ENCODE results near the gene ITGAL. TPM values are rescaled to one million over a fixed set of nuclear protein-coding genes. Genes with fewer than 3 reads are reported as not detected.
A peak's percentile ranks its signal among the peaks of the same experiment; 100 is the strongest.

The ITGAL gene
- total and polyA plus RNA-seq, 2 of the 13 experiments (the other 11 are each of a cell fraction or from before 2014, with no cell fraction given): 0.86 to 1.2 TPM

DNA sequence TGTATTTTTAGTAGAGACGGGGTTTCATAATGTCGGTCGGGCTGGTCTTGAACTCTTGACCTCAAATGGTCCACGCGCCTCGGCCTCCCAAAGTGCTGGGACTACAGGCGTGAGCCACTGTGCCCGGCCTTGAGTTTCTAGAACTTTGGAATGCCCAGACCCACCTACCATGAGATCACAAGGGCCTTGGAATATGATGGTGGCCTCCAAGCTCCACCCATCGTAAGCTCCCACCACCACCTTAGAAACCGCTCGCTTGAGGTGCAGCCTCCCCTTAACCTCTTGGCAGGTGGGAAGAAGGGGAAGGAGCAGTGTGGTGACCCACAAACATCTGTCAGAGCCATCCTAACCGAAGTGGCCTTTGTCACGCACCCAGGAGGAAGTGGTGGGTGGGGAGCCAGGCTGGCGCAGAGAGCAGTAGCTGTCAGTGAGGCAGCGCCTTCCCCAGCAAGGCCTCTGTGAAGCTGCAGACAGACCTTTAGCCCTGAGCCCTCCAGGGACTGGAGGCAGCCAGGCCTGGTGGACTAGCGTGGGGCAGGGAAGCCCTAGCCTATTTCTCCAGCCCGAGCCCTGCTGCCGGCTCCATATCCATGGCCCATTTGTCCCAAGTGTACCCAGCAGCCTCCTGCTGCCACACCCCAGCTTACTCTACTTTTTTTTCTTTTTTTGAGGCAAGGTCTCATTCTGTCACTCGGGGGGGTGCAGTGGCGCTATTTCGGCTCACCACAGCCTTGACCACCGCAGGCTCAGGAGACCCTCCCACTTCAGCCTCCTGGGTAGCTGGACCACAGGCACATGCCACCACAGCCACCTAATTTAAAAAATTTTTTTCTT is 13.8 kb upstream of the ITGAL start (continued):
- TF ChIP-seq HNF1B (CRISPR knock-in tag; IDR thresholded peaks at IDR 0.05): peak; percentile 90
- TF ChIP-seq ZNF451 (CRISPR knock-in tag; IDR thresholded peaks at IDR 0.05): peak; percentile 83; the same call in 1 of the 2 replicates
- no peak for TF ChIP-seq TEAD2 (CRISPR knock-in tag; IDR thresholded peaks at IDR 0.05)
- TF ChIP-seq ZNF431 (CRISPR knock-in tag; IDR thresholded peaks at IDR 0.05; ENCODE audit: borderline replicate concordance, low read depth): peak; percentile 72; the same call in 1 of the 2 replicates
- TF ChIP-seq, protein P1, sequence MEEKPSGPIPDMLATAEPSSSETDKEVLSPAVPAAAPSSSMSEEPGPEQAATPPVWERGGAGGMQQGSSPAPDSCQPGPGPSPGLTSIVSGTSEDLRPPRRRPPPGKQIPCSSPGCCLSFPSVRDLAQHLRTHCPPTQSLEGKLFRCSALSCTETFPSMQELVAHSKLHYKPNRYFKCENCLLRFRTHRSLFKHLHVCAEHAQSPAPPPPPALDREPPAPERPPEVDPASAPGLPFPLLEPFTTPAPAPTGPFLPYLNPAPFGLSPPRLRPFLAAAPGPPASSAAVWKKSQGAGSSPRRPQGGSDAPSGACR (CRISPR knock-in tag; IDR thresholded peaks at IDR 0.05): peak; percentile 96
- peak; percentile 91; the same call in 1 of the 2 replicates for TF ChIP-seq ZNF776 (CRISPR knock-in tag; IDR thresholded peaks at IDR 0.05)
- 0 out of 2 replicates have a peak, but pooled peaks have one; percentile 65 for TF ChIP-seq BRCA1 (CRISPR knock-in tag; IDR thresholded peaks at IDR 0.05)
- peak; percentile 61; the same call in 1 of the 2 replicates for TF ChIP-seq ZNF619 (CRISPR knock-in tag; IDR thresholded peaks at IDR 0.05)
- peak; percentile 83; the same call in 1 of the 2 replicates for TF ChIP-seq KDM5B (CRISPR knock-in tag; IDR thresholded peaks at IDR 0.05; ENCODE audit: borderline replicate concordance)
- TF ChIP-seq, protein P2, sequence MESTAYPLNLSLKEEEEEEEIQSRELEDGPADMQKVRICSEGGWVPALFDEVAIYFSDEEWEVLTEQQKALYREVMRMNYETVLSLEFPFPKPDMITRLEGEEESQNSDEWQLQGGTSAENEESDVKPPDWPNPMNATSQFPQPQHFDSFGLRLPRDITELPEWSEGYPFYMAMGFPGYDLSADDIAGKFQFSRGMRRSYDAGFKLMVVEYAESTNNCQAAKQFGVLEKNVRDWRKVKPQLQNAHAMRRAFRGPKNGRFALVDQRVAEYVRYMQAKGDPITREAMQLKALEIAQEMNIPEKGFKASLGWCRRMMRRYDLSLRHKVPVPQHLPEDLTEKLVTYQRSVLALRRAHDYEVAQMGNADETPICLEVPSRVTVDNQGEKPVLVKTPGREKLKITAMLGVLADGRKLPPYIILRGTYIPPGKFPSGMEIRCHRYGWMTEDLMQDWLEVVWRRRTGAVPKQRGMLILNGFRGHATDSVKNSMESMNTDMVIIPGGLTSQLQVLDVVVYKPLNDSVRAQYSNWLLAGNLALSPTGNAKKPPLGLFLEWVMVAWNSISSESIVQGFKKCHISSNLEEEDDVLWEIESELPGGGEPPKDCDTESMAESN (CRISPR knock-in tag; conservative IDR thresholded peaks at IDR 0.05): peak; percentile 50; the same call in 1 of the 2 replicates
- TF ChIP-seq ZNF17 (CRISPR knock-in tag; IDR thresholded peaks at IDR 0.05): no peak
- TF ChIP-seq ZNF747 (CRISPR knock-in tag; IDR thresholded peaks at IDR 0.05; ENCODE audit: borderline replicate concordance): peak; percentile 54; the same call in 1 of the 2 replicates
- TF ChIP-seq MNT (IDR thresholded peaks at IDR 0.05): no peak
- TF ChIP-seq, protein P3, sequence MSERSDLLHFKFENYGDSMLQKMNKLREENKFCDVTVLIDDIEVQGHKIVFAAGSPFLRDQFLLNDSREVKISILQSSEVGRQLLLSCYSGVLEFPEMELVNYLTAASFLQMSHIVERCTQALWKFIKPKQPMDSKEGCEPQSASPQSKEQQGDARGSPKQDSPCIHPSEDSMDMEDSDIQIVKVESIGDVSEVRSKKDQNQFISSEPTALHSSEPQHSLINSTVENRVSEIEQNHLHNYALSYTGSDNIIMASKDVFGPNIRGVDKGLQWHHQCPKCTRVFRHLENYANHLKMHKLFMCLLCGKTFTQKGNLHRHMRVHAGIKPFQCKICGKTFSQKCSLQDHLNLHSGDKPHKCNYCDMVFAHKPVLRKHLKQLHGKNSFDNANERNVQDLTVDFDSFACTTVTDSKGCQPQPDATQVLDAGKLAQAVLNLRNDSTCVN (CRISPR knock-in tag; IDR thresholded peaks at IDR 0.05; ENCODE audit: borderline replicate concordance): peak; percentile 3; the same call in 1 of the 2 replicates
- no peak for TF ChIP-seq LCORL (IDR thresholded peaks at IDR 0.05)
- peak; percentile 63; the same call in 1 of the 2 replicates for TF ChIP-seq LCORL (CRISPR knock-in tag; IDR thresholded peaks at IDR 0.05)
- no peak for TF ChIP-seq ETS1 (CRISPR knock-in tag; IDR thresholded peaks at IDR 0.05)
- no peak for TF ChIP-seq ZNF180 (CRISPR knock-in tag; IDR thresholded peaks at IDR 0.05; ENCODE audit: borderline replicate concordance, low read depth)
- no peak for TF ChIP-seq SOX6 (IDR thresholded peaks at IDR 0.05)
- TF ChIP-seq SOX6 (CRISPR knock-in tag; IDR thresholded peaks at IDR 0.05): peak; percentile 66
- TF ChIP-seq ZNF354B (CRISPR knock-in tag; IDR thresholded peaks at IDR 0.05): 0 out of 2 replicates have a peak, but pooled peaks have one; percentile 26
